Measurements from ENCODE around the gene ASRGL1.

GRCh38 chr11:62360685-62361084 lies 23.4 kb downstream of the ASRGL1 start:
- TF ChIP-seq CTCF (IDR thresholded peaks at IDR 0.05; ENCODE audit: insufficient read depth, low read length, poor library complexity, severe bottlenecking) (no peak), EZH2phosphoT487 (conservative IDR thresholded peaks at IDR 0.05; ENCODE audit: low read length) (no peak)

Measured in SU-DHL-6 (cell line).